ENCODE results near the gene NFATC2IP. TPM values are rescaled to one million over a fixed set of nuclear protein-coding genes. Genes with fewer than 3 reads are reported as not detected.

NFATC2IP gene
- total and polyA plus RNA-seq, 2 experiments from 2014 or later, result 17.3 to 19.7 TPM

- TF ChIP-seq, protein P1, sequence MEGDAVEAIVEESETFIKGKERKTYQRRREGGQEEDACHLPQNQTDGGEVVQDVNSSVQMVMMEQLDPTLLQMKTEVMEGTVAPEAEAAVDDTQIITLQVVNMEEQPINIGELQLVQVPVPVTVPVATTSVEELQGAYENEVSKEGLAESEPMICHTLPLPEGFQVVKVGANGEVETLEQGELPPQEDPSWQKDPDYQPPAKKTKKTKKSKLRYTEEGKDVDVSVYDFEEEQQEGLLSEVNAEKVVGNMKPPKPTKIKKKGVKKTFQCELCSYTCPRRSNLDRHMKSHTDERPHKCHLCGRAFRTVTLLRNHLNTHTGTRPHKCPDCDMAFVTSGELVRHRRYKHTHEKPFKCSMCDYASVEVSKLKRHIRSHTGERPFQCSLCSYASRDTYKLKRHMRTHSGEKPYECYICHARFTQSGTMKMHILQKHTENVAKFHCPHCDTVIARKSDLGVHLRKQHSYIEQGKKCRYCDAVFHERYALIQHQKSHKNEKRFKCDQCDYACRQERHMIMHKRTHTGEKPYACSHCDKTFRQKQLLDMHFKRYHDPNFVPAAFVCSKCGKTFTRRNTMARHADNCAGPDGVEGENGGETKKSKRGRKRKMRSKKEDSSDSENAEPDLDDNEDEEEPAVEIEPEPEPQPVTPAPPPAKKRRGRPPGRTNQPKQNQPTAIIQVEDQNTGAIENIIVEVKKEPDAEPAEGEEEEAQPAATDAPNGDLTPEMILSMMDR (IDR thresholded peaks at IDR 0.05; ENCODE audit: poor library complexity), result no peak
- TF ChIP-seq EZH2 (IDR thresholded peaks at IDR 0.05; ENCODE audit: borderline replicate concordance), result no peak
- no peak for TF ChIP-seq EZH2phosphoT487 (IDR thresholded peaks at IDR 0.05; ENCODE audit: low read depth, severe bottlenecking, unreplicated experiment)
- 86% methylated on average over 4 of the region's 4 CpGs for WGBS (ENCODE audit: low lambda C conversion rate, missing lambda C conversion rate)
- Histone ChIP-seq H3K4me3 (no peak overlapping the region), H2AFZ (no peak overlapping the region), H3K4me2 (no peak overlapping the region), H3K4me1 (ENCODE audit: insufficient read depth) (peaks cover 2% of the 10 kb centered on the region), H3K9me2 (replicated peaks; ENCODE audit: insufficient read depth) (no peaks in the 10 kb centered on the region), H3K9me3 (ENCODE audit: low read depth) (no peaks in the 10 kb centered on the region), H4K20me1 (ENCODE audit: insufficient read depth, poor library complexity, severe bottlenecking) (no peaks in the 10 kb centered on the region), H3K27ac (no peak overlapping the region), H3K36me3 (replicated peaks; ENCODE audit: insufficient read depth, low read depth) (no peaks in the 10 kb centered on the region), H3K79me2 (peaks cover 5% of the 10 kb centered on the region), H3K27me3 (no peaks in the 10 kb centered on the region)
- no peak for DNase-seq (ENCODE audit: low spot score)
These were observed 4.1 kb upstream of the NFATC2IP start for GRCh38 chr16:28946681-28947080.

DNA sequence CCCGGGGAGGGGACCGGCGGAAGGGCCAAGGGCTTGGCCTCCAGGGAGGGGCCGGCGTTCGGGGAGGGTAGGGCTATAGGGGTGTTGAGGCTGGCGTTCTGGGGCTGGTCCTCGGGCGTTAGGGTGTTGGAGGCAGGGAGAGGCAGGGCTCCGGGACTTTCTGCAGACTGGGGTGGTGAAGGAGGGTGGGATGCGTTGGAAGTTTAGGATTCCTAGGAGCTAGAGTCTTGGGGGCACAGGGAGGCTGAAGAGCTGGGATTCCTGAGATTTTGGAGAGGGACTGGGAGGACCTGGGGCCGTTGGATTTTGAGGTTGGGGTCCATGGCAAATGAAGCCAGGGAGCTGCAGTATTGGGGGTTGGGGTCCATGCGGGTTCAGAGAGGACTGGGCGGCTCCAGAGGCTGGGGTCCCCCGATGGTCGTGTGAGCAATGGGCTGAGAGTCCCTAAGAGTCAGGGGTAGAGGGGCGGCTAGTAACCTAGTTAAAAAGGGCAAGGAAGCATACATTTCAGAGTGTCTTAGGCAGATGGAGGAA lies 740 bp downstream of the NFATC2IP start:
- H3K79me2 ChIP-seq, result peaks cover 26% of the 10 kb centered on the region
- no peaks in the 10 kb centered on the region for H3K36me3 ChIP-seq (replicated peaks; ENCODE audit: insufficient read depth, low read depth)
- peak overlapping the region; percentile 96 for H3K4me2 ChIP-seq
- peak overlapping the region; percentile 65 for H2AFZ ChIP-seq
- TF ChIP-seq, protein P1 (IDR thresholded peaks at IDR 0.05; ENCODE audit: poor library complexity), result no peak
- TF ChIP-seq EZH2 (IDR thresholded peaks at IDR 0.05; ENCODE audit: borderline replicate concordance) (no peak), EZH2phosphoT487 (IDR thresholded peaks at IDR 0.05; ENCODE audit: low read depth, severe bottlenecking, unreplicated experiment) (no peak)
- no peaks in the 10 kb centered on the region for H4K20me1 ChIP-seq (ENCODE audit: insufficient read depth, poor library complexity, severe bottlenecking)
- no peaks in the 10 kb centered on the region for H3K9me3 ChIP-seq (ENCODE audit: low read depth)
- peak overlapping the region; percentile 31 for H3K27ac ChIP-seq
- H3K4me3 ChIP-seq, result peak overlapping the region; percentile 97
- H3K27me3 ChIP-seq, result no peaks in the 10 kb centered on the region
- 8% methylated on average over 13 of the region's 17 CpGs for WGBS (ENCODE audit: low lambda C conversion rate, missing lambda C conversion rate)
- no peaks in the 10 kb centered on the region for H3K9me2 ChIP-seq (replicated peaks; ENCODE audit: insufficient read depth)
- peak; percentile 53 for DNase-seq (ENCODE audit: low spot score)
- H3K4me1 ChIP-seq (ENCODE audit: insufficient read depth), result peaks cover 9% of the 10 kb centered on the region

GRCh38 chr16:28958216-28958615 lies 7.5 kb downstream of the NFATC2IP start:
- no peaks in the 10 kb centered on the region for H4K20me1 ChIP-seq (ENCODE audit: insufficient read depth, poor library complexity, severe bottlenecking)
- TF ChIP-seq EZH2phosphoT487 (IDR thresholded peaks at IDR 0.05; ENCODE audit: low read depth, severe bottlenecking, unreplicated experiment) (no peak), EZH2 (IDR thresholded peaks at IDR 0.05; ENCODE audit: borderline replicate concordance) (no peak)
- TF ChIP-seq, protein P1 (IDR thresholded peaks at IDR 0.05; ENCODE audit: poor library complexity), result no peak
- H2AFZ ChIP-seq, result no peak overlapping the region
- H3K4me2 ChIP-seq, result no peak overlapping the region
- no peak for DNase-seq (ENCODE audit: low spot score)
- 99% methylated on average over 9 of the region's 9 CpGs for WGBS (ENCODE audit: low lambda C conversion rate, missing lambda C conversion rate)
- peaks cover 7% of the 10 kb centered on the region for H3K79me2 ChIP-seq
- H3K4me3 ChIP-seq, result no peak overlapping the region
- no peaks in the 10 kb centered on the region for H3K36me3 ChIP-seq (replicated peaks; ENCODE audit: insufficient read depth, low read depth)
- H3K27ac ChIP-seq, result no peak overlapping the region
- no peaks in the 10 kb centered on the region for H3K4me1 ChIP-seq (ENCODE audit: insufficient read depth)
- no peaks in the 10 kb centered on the region for H3K27me3 ChIP-seq
- no peaks in the 10 kb centered on the region for H3K9me3 ChIP-seq (ENCODE audit: low read depth)
- no peaks in the 10 kb centered on the region for H3K9me2 ChIP-seq (replicated peaks; ENCODE audit: insufficient read depth)

Data from hepatocyte (in vitro differentiated cells).